Measurements from ENCODE around the gene STUB1. TPM values are rescaled to one million over a fixed set of nuclear protein-coding genes. Genes with fewer than 3 reads are reported as not detected.

Gene STUB1
- total and polyA plus RNA-seq, 12 donors = 121 to 339 (median 190) TPM

DNA sequence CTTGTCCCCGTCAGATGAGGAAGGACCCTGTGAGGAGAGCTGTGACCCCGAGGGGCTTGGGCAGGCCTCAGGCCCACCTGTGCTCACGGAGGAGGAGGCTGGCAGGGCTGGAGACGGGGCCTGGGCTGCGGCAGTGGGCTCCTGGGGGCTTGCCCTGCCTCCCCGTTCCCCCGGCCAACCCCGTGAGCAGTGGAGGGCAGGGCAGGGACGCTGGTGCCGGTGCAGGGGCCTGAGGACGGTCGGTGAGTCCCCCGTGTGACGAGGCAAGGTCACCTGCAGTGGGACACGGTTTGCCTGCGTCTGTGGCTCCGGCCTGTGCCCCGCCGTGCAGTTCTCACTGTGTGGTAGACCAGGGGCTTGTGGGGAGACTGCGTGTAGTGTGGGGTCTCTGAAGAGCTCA is 20.6 kb upstream of the STUB1 start:
- TF ChIP-seq, protein P1, sequence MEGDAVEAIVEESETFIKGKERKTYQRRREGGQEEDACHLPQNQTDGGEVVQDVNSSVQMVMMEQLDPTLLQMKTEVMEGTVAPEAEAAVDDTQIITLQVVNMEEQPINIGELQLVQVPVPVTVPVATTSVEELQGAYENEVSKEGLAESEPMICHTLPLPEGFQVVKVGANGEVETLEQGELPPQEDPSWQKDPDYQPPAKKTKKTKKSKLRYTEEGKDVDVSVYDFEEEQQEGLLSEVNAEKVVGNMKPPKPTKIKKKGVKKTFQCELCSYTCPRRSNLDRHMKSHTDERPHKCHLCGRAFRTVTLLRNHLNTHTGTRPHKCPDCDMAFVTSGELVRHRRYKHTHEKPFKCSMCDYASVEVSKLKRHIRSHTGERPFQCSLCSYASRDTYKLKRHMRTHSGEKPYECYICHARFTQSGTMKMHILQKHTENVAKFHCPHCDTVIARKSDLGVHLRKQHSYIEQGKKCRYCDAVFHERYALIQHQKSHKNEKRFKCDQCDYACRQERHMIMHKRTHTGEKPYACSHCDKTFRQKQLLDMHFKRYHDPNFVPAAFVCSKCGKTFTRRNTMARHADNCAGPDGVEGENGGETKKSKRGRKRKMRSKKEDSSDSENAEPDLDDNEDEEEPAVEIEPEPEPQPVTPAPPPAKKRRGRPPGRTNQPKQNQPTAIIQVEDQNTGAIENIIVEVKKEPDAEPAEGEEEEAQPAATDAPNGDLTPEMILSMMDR (IDR thresholded peaks at IDR 0.05) = no peak
- TF ChIP-seq POLR2A (IDR thresholded peaks at IDR 0.05) = no peak
- no peak for DNase-seq
- intact Hi-C loops (cut with DNase I) = loop anchor here in 1 of 2 donors (5.0 kb wide), 1 partner anchor 82 kb away; no protein-coding TSS in a partner anchor

DNA sequence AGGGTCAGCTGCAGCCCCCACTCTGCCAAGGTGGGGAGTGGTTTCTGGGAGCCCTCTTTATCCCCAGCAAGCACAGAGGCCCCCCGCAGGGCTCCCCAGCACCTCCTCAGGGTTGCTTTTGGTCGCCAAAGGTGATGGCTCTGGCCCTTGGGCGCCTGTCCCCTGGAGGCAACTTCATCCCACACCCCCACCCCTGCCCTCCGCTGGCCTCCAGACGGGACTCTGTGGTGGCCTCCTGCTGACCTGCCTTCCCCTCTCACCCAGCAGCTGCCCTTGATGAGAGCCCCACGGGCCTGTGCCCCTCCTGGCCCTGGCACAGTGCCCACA is 20.1 kb upstream of the STUB1 start:
- TF ChIP-seq, protein P1 (IDR thresholded peaks at IDR 0.05) = no peak
- no peak for TF ChIP-seq POLR2A (IDR thresholded peaks at IDR 0.05)
- 52 to 74% (median 57%) methylated on average over 4 to 6 of the region's 6 CpGs for WGBS, 4 donors
- H3K4me1 ChIP-seq (replicated peaks in 1 of 2) = peaks cover 12 to 13% of the 10 kb centered on the region in 2 donors
- H3K36me3 ChIP-seq (replicated peaks in 1 of 2) = peaks cover 0 to 9% of the 10 kb centered on the region in 2 donors
- intact Hi-C loops (cut with DNase I) = no loop called here
- H3K27ac ChIP-seq = peak overlapping the region; percentile 8 to 90 (median 66)
- H3K4me3 ChIP-seq = peak overlapping the region in 1 of 4 donors; percentile 20
- H3K9me3 ChIP-seq (replicated peaks in 1 of 3) = no peaks in the 10 kb centered on the region
- H3K27me3 ChIP-seq = no peaks in the 10 kb centered on the region
- no peak for DNase-seq

More for the DNA sequence above, 20.6 kb upstream of the STUB1 start:
- Histone ChIP-seq H3K4me3 (no peak overlapping the region), H3K4me1 (replicated peaks in 1 of 2) (peaks cover 12 to 13% of the 10 kb centered on the region in 2 donors), H3K27me3 (no peaks in the 10 kb centered on the region), H3K27ac (peak overlapping the region in 3 of 5 donors; percentile 60 to 90 (median 78)), H3K36me3 (replicated peaks in 1 of 2) (peaks cover 0 to 9% of the 10 kb centered on the region in 2 donors), H3K9me3 (replicated peaks in 1 of 3) (no peaks in the 10 kb centered on the region)
- 79 to 90% (median 83%) methylated on average over 2 to 20 of the region's 20 CpGs for WGBS, 4 donors

DNA sequence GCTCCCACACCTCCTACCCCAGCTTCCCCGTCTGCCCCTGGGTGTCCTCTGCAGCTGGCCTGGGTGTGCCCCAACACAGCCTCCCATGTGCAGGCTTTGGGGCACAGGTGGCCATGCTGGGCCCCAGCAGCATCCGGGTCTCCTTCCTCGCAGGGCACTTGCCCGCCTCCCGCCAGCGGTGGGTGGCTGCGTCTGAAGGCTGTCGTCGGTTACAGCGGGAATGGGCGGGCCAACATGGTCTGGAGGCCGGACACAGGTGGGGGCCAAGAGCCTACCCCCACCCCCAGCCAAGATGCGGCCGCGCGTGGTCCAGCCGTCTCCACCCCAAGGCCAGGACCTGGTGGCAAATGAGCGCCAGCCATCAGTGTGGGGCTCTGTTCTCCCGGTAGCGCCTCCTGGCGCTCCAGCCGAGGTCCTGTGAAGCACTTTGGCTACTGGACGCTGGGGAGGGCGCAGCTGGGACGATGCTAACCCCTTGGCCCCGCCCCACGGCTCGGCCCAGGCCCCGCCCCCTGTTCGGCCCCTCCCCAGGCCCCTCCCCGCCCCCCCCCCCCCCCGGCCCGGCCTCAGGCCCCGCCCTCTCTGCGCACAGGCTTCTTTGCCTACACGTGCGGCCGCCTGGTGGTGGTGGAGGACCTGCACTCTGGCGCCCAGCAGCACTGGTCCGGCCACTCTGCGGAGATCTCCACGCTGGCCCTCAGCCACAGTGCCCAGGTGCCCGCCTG is 19.6 kb upstream of the STUB1 start:
- Histone ChIP-seq H3K27me3 (no peaks in the 10 kb centered on the region), H3K4me3 (peak overlapping the region in 1 of 4 donors; percentile 32), H3K27ac (peak overlapping the region; percentile 8 to 90 (median 66)), H3K36me3 (replicated peaks in 1 of 2) (peaks cover 0 to 5% of the 10 kb centered on the region in 2 donors), H3K4me1 (replicated peaks in 1 of 2) (peaks cover 12 to 13% of the 10 kb centered on the region in 2 donors), H3K9me3 (replicated peaks in 1 of 3) (no peaks in the 10 kb centered on the region)
- intact Hi-C loops (cut with DNase I) = no loop called here
- 0 to 21% (median 6%) methylated on average over 3 to 39 of the region's 43 CpGs for WGBS, 4 donors
- peak; percentile 49 to 83 for TF ChIP-seq POLR2A (IDR thresholded peaks at IDR 0.05)
- TF ChIP-seq, protein P1 (IDR thresholded peaks at IDR 0.05) = peak; percentile 33 to 75 (median 58)
- DNase-seq = peak; percentile 92 to 97 (median 96)

DNA sequence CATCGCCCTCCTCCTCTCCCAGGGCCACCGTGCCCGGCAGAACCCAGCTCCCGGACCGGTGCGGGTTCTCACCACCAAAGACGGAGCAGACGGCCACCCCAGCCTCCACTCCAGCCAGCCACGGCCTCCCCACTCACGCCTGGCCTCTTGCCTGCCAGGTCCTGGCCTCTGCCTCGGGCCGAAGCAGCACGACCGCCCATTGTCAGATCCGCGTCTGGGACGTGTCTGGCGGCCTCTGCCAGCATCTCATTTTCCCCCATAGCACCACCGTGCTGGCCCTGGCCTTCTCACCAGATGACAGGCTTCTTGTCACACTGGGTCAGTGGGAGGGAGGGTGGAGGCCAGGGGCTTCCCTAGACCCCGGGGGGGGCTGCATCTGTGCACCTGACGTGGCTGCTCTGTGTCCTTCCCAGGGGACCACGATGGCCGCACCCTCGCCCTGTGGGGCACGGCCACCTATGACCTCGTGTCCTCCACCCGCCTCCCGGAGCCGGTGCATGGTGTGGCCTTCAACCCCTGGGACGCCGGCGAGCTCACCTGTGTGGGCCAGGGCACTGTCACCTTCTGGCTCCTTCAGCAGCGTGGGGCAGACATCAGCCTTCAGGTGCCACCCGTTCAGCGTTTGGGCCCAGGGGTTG is 18.9 kb upstream of the STUB1 start:
- no peak for DNase-seq
- intact Hi-C loops (cut with DNase I) = no loop called here
- TF ChIP-seq POLR2A (IDR thresholded peaks at IDR 0.05) = no peak
- WGBS, 4 donors = 31 to 39% (median 36%) methylated on average over 12 to 35 of the region's 35 CpGs
- peak overlapping the region in 4 of 5 donors; percentile 51 to 90 (median 70) for H3K27ac ChIP-seq
- H3K4me1 ChIP-seq (replicated peaks in 1 of 2) = peaks cover 12 to 13% of the 10 kb centered on the region in 2 donors
- no peaks in the 10 kb centered on the region for H3K27me3 ChIP-seq
- peaks cover 0 to 4% of the 10 kb centered on the region in 2 donors for H3K36me3 ChIP-seq (replicated peaks in 1 of 2)
- peak overlapping the region in 1 of 4 donors; percentile 32 for H3K4me3 ChIP-seq
- H3K9me3 ChIP-seq (replicated peaks in 1 of 3) = no peaks in the 10 kb centered on the region

Measured in adrenal gland (tissue), 12 donors.